Fibroblast of the aortic adventitia (primary cell): ENCODE results near the gene TRIM65. TPM values are rescaled to one million over a fixed set of nuclear protein-coding genes. Genes with fewer than 3 reads are reported as not detected.

Source experiments
- DNase-seq: peaks from one replicate; pipeline ENCODE4 v3.0.0-alpha.2; 2010; ENCODE audit warnings: low read depth
- H3K4me3 ChIP-seq: 2 replicates; pipeline ENCODE4 v1.5.1; 2011; ENCODE audit warnings: low read depth, mild to moderate bottlenecking, control low read depth, low read length, moderate library complexity
- total RNA-seq: library from RNA; depleted of rRNA; stranded (reverse); fragments of >200 nt; gene quantifications from 2 replicates; pipeline ENCODE4 v1.2.3, GENCODE V29; 2012; ENCODE audit warnings: low replicate concordance
- TF ChIP-seq, protein P1 (sequence below): IDR thresholded peaks from 2 replicates; pipeline ENCODE4 v1.5.1; 2011; ENCODE audit warnings: mild to moderate bottlenecking, low read length, control low read depth, inconsistent platforms; ENCODE audit not compliant: insufficient read depth

Gene TRIM65
- total RNA-seq, 1 donor = 11.4 TPM

DNA sequence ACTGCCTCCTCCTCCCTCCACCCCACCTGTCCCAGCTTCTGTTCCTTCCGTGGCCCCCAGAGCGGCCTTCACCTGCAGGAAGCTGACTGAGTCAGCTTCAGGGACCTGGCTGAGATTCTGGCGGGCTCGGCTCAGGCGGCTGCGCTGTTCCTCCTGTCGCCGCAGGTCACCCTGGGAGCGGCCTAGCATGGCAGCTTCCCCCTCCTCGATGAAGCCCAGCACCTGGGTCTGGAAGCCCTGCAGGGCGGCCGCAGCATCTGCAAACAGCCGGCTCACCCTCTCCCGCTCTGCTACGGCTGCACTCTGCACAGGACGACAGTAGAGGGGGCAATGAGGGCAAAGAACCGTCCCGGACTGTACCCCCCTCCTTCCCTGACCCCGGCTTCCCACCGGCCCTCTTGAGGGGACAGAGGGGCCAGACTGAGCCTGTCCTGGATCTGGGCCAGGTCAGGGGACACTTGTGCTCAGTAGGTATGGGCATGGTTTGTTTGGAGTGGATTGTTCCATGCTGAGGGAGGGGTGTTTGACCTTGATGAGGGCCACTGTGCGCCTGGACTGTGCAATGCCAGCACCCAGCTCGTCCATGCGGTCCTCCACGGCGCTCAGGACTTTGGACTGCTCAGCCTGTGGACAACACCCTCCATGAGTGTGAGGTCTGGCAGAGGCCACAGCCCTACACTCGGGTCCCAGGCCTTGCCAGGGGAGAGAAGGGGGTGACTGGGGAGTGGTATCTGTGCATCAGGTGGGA is 20.4 kb downstream of the TRIM65 start:
- DNase-seq = no peak
- peak overlapping the region; percentile 93 for H3K4me3 ChIP-seq
- TF ChIP-seq, protein P1, sequence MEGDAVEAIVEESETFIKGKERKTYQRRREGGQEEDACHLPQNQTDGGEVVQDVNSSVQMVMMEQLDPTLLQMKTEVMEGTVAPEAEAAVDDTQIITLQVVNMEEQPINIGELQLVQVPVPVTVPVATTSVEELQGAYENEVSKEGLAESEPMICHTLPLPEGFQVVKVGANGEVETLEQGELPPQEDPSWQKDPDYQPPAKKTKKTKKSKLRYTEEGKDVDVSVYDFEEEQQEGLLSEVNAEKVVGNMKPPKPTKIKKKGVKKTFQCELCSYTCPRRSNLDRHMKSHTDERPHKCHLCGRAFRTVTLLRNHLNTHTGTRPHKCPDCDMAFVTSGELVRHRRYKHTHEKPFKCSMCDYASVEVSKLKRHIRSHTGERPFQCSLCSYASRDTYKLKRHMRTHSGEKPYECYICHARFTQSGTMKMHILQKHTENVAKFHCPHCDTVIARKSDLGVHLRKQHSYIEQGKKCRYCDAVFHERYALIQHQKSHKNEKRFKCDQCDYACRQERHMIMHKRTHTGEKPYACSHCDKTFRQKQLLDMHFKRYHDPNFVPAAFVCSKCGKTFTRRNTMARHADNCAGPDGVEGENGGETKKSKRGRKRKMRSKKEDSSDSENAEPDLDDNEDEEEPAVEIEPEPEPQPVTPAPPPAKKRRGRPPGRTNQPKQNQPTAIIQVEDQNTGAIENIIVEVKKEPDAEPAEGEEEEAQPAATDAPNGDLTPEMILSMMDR = no peak

DNA sequence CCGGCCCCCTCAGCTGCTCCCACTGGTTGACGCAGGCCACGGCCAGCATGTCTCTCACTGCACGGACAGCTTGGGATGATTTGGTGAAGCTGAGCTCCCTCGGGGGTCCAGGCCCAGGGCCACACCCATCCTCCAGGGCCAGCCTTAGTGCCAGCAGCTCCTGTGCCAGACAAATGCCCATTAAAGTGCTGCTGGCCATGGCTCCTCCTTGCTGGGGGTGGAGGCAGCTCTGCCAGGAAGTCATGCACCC is 20.9 kb downstream of the TRIM65 start:
- peak overlapping the region; percentile 93 for H3K4me3 ChIP-seq
- TF ChIP-seq, protein P1 = no peak
- no peak for DNase-seq

DNA sequence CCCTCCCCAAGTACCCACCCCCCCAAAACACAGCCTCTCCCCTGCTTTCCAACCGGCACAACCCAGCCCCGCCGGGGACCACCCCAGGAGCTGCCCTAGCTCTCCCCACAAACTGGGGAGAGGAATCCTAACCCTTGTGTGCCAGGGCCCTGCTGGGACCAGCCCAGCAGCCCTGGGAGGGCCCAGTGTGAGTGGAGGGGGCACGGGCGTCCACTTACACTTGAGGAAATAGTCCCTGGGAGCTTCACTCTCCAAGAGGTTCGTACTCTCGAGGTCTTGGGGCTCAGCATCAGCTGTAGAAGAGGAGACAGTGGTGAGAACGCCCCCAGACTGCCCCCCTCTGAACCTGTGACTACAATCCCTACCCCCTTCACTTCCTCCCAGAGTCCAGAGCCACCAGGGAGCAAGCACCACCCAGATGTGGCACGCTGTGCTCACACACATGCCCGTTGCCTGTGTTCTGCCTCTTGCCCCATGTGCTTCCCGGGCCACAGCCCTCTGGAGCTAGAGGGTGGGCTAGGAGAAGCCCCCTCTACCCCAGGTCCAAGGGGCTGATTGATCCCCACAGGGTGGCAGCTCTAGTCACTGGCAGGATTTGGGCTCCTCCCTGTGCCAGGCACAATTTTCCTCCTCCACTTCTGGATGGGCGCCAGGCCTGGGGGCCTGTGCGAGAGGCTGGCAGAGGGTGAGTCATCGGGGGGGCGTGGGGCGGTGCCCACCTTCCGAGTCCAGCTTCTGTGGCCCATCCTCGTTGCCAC is 21.4 kb downstream of the TRIM65 start:
- H3K4me3 ChIP-seq = no peak overlapping the region
- TF ChIP-seq, protein P1 = no peak
- DNase-seq = no peak

DNA sequence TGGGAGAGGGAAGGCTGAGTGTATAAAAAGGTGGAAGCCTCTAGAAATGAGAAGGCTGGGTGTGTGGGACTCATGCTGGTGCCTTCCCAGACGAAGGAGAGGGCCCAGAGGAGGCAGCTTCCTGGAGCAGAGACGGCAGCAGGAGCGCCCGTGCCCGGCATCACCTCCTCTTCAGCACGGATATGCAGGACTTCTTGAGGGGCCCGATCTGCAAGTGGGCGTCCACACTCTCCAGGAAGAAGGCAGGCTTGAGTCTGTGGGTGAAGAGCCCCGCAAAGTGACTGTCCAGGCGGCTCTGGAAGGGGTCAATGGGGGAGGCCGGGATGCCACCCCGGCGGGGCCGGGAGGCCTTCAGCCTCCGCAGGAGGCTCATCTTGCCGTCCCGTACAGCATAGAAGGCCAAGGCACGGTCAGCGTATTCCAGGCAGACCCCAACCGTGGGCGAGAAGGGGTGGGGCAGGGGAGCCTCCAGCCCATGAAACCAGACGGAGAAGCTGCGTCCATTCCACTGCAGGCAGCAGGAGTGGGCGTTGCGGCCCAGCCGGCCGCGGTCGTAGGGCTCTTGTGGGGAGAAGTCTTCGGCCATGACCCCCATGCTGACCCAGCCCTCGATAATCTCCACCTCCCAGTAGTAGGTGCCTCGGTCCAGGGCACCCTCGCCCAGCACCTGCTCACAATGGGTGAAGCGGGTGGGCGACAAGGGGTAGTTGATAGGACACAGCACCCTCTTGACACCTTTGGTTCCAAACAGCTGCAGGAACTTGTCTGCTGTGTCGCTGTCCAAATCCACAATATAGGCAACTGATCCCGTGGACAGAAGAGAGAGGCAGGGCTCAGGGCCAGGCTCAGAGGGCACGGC is 22.2 kb downstream of the TRIM65 start:
- H3K4me3 ChIP-seq = no peak overlapping the region

DNA sequence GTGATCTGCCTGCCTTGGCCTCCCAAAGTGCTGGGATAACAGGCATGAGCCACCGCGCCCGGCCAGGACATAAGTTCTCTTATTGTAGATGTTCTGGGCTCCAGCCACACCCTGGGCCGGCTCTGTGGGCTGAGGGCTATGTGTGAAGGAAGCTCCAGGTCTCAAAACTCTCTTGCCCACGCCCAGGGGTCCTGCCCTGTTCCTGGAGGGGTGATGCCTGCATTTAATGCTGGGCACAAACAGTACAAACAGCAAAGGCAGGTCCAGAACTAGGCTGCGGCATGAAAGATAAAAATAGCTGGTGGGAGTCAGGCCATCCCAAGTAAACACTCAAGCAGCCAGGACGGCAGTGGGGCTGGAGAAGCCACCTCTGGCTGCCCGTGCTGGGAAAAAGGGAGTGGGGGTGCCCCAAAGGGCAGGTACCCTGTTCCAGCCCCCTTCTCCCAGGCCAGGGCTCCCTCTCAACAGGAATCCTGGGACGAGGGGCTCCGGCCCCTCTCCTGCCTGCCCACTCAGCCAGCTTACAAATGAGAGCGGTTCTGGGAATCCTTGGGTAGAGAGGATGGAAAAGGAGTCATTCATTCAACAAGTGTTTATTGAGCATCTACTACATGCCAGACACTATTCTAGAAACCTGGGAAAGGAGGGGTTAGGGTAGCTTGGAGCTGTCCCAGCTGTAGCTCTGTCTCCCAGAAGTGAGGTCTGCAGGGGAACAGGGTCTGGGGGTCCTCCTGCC is 23.0 kb downstream of the TRIM65 start:
- TF ChIP-seq, protein P1 = no peak
- no peak overlapping the region for H3K4me3 ChIP-seq
- DNase-seq = no peak

More for the DNA sequence above, 22.2 kb downstream of the TRIM65 start:
- TF ChIP-seq, protein P1 = no peak
- no peak for DNase-seq
